HepG2 (cell line): ENCODE data around the gene KMT2A. TPM values are rescaled to one million over a fixed set of nuclear protein-coding genes. Genes with fewer than 3 reads are reported as not detected.
A peak's percentile ranks its signal among the peaks of the same experiment; 100 is the strongest.

Experiments
- ARID4A ChIP-seq: sonication (generic); formaldehyde crosslinking; IDR thresholded peaks from 2 replicates; pipeline ENCODE4 v1.5.0; 2020; ENCODE audit warnings: mild to moderate bottlenecking, missing genetic modification reagents, borderline replicate concordance
- ATF6 ChIP-seq: sonication (generic); formaldehyde crosslinking; conservative IDR thresholded peaks from 2 replicates; pipeline ENCODE4 v1.4.0; 2020; ENCODE audit warnings: missing genetic modification reagents
- HMG20A ChIP-seq: IDR thresholded peaks from 2 replicates; pipeline ENCODE4 v1.6.1; 2016; ENCODE audit warnings: borderline replicate concordance
- HMG20B ChIP-seq: conservative IDR thresholded peaks from 2 replicates; pipeline ENCODE4 v1.6.1; 2016; ENCODE audit warnings: missing genetic modification reagents, missing compliant biosample characterization
- HOXA3 ChIP-seq: sonication (generic); formaldehyde crosslinking; IDR thresholded peaks from 2 replicates; pipeline ENCODE4 v1.5.0; 2020; ENCODE audit warnings: missing genetic modification reagents
- HOXD1 ChIP-seq: sonication (generic); formaldehyde crosslinking; IDR thresholded peaks from 2 replicates; pipeline ENCODE4 v1.5.0; 2020; ENCODE audit warnings: missing genetic modification reagents
- MYPOP ChIP-seq: sonication (generic); formaldehyde crosslinking; IDR thresholded peaks from 2 replicates; pipeline ENCODE4 v1.8.1; 2023; ENCODE audit warnings: mild to moderate bottlenecking, moderate library complexity, missing genetic modification reagents
- NCOA1 ChIP-seq: sonication (generic); formaldehyde crosslinking; IDR thresholded peaks from 2 replicates; pipeline ENCODE4 v1.9.0; 2021; ENCODE audit warnings: missing genetic modification reagents
- NFYB ChIP-seq: sonication (generic); formaldehyde crosslinking; IDR thresholded peaks from 2 replicates; pipeline ENCODE4 v1.4.0; 2020; ENCODE audit warnings: missing genetic modification reagents
- PCBP2 ChIP-seq: fragments of 200-400 bp; formaldehyde crosslinking; optimal IDR thresholded peaks from 2 replicates; pipeline ENCODE3; 2018; ENCODE audit warnings: low read length, low read depth; ENCODE audit not compliant: poor library complexity, severe bottlenecking
- SMAD9 ChIP-seq: sonication (generic); formaldehyde crosslinking; IDR thresholded peaks from 2 replicates; pipeline ENCODE4 v1.5.1; 2020; ENCODE audit warnings: mild to moderate bottlenecking, missing genetic modification reagents
- ZFP36L1 ChIP-seq: sonication (generic); formaldehyde crosslinking; IDR thresholded peaks from 2 replicates; pipeline ENCODE4 v1.8.0; 2022; ENCODE audit warnings: mild to moderate bottlenecking, missing genetic modification reagents, moderate library complexity
- ZNF207 ChIP-seq: fragments of 450-650 bp; IDR thresholded peaks from 2 replicates; pipeline ENCODE4 v1.6.1; 2016; ENCODE audit warnings: antibody characterized with exemption, borderline replicate concordance
- ZNF256 ChIP-seq: sonication (generic); formaldehyde crosslinking; conservative IDR thresholded peaks from 2 replicates; pipeline ENCODE4 v1.4.0; 2020; ENCODE audit warnings: missing genetic modification reagents
- ZNF33B ChIP-seq: sonication (generic); formaldehyde crosslinking; IDR thresholded peaks from 2 replicates; pipeline ENCODE4 v1.5.1; 2020; ENCODE audit warnings: mild to moderate bottlenecking, missing genetic modification reagents
- ZNF382 ChIP-seq: sonication (generic); formaldehyde crosslinking; IDR thresholded peaks from 2 replicates; pipeline ENCODE4 v1.5.0; 2020; ENCODE audit warnings: missing genetic modification reagents, mild to moderate bottlenecking, borderline replicate concordance
- ZNF501 ChIP-seq: sonication (generic); formaldehyde crosslinking; IDR thresholded peaks from 2 replicates; pipeline ENCODE4 v1.5.1; 2020; ENCODE audit warnings: mild to moderate bottlenecking, moderate library complexity, missing genetic modification reagents
- ZNF605 ChIP-seq: sonication (generic); formaldehyde crosslinking; IDR thresholded peaks from 2 replicates; pipeline ENCODE4 v1.8.0; 2022; ENCODE audit warnings: mild to moderate bottlenecking, missing genetic modification reagents
- ZNF629 ChIP-seq: sonication (generic); formaldehyde crosslinking; conservative IDR thresholded peaks from 2 replicates; pipeline ENCODE4 v1.5.0; 2020; ENCODE audit warnings: missing genetic modification reagents
- ZNF670 ChIP-seq: sonication (generic); formaldehyde crosslinking; IDR thresholded peaks from 2 replicates; pipeline ENCODE4 v1.8.0; 2022; ENCODE audit warnings: mild to moderate bottlenecking, missing genetic modification reagents, borderline replicate concordance
- ZNF788 ChIP-seq: sonication (generic); formaldehyde crosslinking; IDR thresholded peaks from 2 replicates; pipeline ENCODE4 v1.5.0; 2020; ENCODE audit warnings: mild to moderate bottlenecking, missing genetic modification reagents, borderline replicate concordance
- ZSCAN20 ChIP-seq: sonication (generic); formaldehyde crosslinking; IDR thresholded peaks from 2 replicates; pipeline ENCODE4 v1.4.0; 2020; ENCODE audit warnings: missing genetic modification reagents, mild to moderate bottlenecking, borderline replicate concordance
- ZZZ3 ChIP-seq: sonication (generic); formaldehyde crosslinking; IDR thresholded peaks from 2 replicates; pipeline ENCODE4 v1.4.0; 2020; ENCODE audit warnings: missing genetic modification reagents, mild to moderate bottlenecking, borderline replicate concordance
- polyA plus RNA-seq, 8 experiments: library from polyadenylated mRNA; depleted of rRNA in 3 of 8; stranded (reverse) in 7 of 8; unstranded in 1 of 8; fragments of >200 nt; fragmentation: Illumina TruSeq in 4 of 8; extraction: Trizol in 4 of 8; gene quantifications; 2 replicates each; pipeline versions ENCODE4 v1.2.1 to v1.2.3, GENCODE V29; 2011 to 2016; ENCODE audit warnings: low read depth in 4 of 8, missing spikeins in 1 of 8, mixed read lengths in 1 of 8; ENCODE audit not compliant: insufficient read depth in 1 of 8
- total RNA-seq, 5 experiments: library from RNA; depleted of rRNA; stranded (reverse); fragments of >200 nt; fragmentation: Illumina TruSeq; extraction: Trizol; gene quantifications; 2 replicates each; pipeline ENCODE4 v1.2.3, GENCODE V29; 2016; ENCODE audit warnings: low read depth in 1 of 5

KMT2A gene
- total and polyA plus RNA-seq, 2 of the 13 experiments (the other 11 are each of a cell fraction or from before 2014, with no cell fraction given) = 12.4 to 20.0 TPM

DNA sequence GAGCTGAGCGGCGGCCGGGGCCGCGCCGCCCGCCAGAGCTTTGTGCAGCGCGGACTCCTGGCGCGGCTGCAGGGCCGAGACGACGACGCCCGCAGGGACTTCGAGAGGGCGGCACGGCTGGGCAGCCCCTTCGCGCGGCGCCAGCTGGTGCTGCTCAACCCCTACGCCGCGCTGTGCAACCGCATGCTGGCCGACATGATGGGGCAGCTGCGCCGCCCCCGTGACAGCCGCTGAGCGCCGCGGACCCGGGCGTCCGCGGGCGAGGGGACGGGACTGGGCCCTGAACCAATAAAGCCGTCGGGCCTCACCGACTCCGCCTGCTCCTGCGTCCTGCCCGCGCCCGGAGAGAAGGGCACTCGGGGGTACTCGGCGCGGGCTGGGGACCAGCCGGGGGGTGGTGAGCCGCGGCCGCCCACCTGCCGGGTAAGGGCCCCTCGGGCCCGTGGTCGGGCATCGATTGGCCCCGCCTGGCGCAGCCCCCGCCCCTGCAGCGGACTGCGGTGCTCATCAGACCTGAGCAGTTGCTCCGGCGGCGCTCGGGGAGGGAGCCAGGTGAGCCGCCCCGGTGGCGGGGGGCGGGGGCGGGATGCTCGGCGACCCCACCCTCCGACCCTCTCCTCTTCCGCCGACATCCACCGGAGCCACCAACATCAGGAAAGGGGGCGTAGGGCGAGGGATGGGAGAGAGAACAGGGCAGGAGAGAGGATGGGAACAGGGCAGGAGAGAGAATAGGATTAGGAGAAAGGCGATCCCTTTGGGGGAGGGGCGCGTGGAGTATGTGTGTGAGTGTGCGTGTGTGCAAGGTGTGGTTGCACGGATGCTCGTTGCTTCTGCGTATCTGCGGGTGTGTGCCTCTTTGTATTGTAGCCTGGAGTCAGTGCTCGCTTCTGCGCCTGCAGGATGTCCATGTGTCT, 94.6 kb downstream of the KMT2A start, which contains the start of gene TMEM25 (continued):
- TF ChIP-seq ZNF788 (CRISPR knock-in tag) = peak; percentile 27; the same call in 1 of the 2 replicates
- TF ChIP-seq HMG20A (CRISPR knock-in tag) = no peak
- TF ChIP-seq ZNF605 (CRISPR knock-in tag) = no peak; the same call in 1 of the 2 replicates
- peak; percentile 61; the same call in 1 of the 2 replicates for TF ChIP-seq MYPOP (CRISPR knock-in tag)
- TF ChIP-seq ATF6 (CRISPR knock-in tag) = no peak; the same call in 1 of the 2 replicates
- no peak for TF ChIP-seq ZNF629
- peak; percentile 51 for TF ChIP-seq HOXA3
- peak; percentile 13; the same call in 1 of the 2 replicates for TF ChIP-seq ZSCAN20 (CRISPR knock-in tag)
- TF ChIP-seq ZFP36L1 = no peak
- TF ChIP-seq NCOA1 (CRISPR knock-in tag) = no peak
- peak; percentile 77; the same call in 1 of the 2 replicates for TF ChIP-seq ZNF501
- no peak for TF ChIP-seq ZNF33B (CRISPR knock-in tag)
- TF ChIP-seq ARID4A (CRISPR knock-in tag) = peak; percentile 81; the same call in 1 of the 2 replicates
- no peak for TF ChIP-seq NFYB
- TF ChIP-seq ZNF670 = no peak
- TF ChIP-seq ZNF256 (CRISPR knock-in tag) = no peak
- TF ChIP-seq ZZZ3 (CRISPR knock-in tag) = no peak
- no peak for TF ChIP-seq ZNF207
- no peak for TF ChIP-seq HOXD1
- TF ChIP-seq ZNF382 (CRISPR knock-in tag) = no peak
- TF ChIP-seq SMAD9 (CRISPR knock-in tag) = no peak
- TF ChIP-seq PCBP2 = no peak
- no peak for TF ChIP-seq HMG20B (CRISPR knock-in tag)
